Stimulated activated CD8-positive, alpha-beta memory T cell treated with anti-CD3 and anti-CD28 coated beads, Interleukin-4, amount 100 ng/mL, for 48 hours (primary cell): ENCODE results near the gene IMMP2L.

ENCODE experiments used
- DNase-seq: peaks from one replicate; pipeline ENCODE4 v3.0.0-alpha.2; 2020

The IMMP2L gene

GRCh38 chr7:111556977-111557376, 5.3 kb downstream of the IMMP2L start:
- DNase-seq, result no peak

- no peak for DNase-seq
Observed at GRCh38 chr7:111554086-111554485, 8.2 kb downstream of the IMMP2L start.

GRCh38 chr7:111541067-111541466, 21.2 kb downstream of the IMMP2L start:
- no peak for DNase-seq

- no peak for DNase-seq
Observed at GRCh38 chr7:111540199-111540815, 22.0 kb downstream of the IMMP2L start.

GRCh38 chr7:111537134-111537533, 25.2 kb downstream of the IMMP2L start:
- DNase-seq, result no peak

DNA sequence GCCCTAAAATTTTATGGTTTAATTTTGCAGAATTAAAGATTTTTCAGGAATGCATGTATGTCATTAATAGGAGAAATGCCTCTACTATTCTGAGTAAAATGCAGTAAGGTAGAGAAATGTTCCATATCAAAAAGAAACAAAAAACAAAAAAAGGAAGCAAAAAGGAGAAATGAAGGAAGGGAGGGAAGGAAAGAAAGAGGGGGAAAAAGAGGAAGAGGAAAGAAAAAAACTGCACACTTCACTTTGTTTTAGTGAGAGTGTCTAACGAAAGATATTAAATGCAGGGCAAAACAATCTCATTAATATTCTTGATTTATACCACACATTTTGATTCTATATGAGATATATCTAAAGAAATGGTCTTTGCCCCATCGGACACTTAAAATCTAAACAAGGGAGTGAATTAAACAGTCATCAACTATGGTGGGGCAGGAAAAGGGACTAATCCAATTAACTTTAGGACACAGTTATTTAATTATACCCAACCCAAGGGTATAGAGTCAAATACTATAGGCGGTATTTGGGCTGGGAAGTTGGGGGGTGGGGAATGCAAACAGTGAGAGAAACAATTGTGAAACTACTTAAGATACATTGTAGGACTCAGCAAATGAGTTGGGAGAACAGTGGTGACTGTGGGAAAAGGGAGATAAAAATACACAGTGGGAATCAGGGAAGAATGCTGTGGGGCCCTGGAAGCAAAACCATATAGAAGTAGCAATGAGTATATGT, 27.0 kb downstream of the IMMP2L start:
- DNase-seq, result no peak

DNA sequence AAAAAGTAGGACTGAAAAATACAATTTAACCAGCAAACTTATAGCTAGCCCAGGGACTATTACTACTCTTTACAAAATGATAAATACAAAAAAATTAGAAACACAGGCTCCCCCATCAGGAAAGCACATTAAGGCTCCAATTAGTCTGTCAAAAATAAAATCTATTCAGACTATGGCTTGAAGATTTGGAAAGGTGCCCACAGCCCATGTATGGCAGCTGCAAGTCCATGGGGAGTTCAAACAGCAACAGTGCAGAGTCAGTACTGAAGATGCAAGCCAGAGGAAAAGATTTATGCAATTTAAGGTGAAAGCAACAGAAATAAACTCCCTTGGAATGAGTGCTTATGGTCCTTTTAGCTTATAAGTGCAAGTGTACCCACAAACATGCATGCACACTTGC, 29.7 kb downstream of the IMMP2L start:
- DNase-seq, result no peak

DNA sequence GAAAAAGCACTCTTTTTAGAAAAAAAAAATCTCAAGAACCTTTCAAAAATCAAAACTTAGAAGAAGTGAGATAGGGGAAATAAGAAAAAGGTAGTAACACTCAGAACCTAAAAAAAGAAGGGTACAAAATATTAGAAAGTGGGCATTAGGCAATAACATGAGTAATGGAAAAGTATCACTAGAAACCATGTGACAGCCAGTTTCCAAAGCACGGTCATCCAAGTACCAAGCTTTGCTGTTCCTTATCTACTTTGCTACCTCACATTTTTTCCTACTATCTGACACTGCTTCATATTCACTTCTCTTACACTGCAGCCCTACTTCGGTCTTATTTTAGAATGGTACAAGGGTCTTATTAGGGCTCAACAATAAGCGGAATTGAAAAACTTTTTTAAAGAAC, 30.3 kb downstream of the IMMP2L start:
- DNase-seq, result no peak

DNA sequence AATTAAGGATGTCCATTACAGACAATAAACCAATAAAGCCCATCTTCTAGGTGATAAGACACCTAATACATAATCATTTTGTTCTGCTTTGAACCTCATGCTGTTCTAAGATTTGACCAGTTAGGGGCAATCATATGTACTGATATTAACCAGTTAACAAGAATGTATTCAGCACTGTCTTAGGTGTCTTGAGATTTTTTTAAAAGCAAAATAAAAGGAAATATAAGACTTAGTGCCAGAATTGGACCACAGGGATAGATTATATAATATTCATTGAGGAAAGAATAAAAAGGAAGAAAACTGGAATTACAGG, 32.0 kb downstream of the IMMP2L start:
- DNase-seq, result no peak

GRCh38 chr7:111529507-111530355, 32.6 kb downstream of the IMMP2L start:
- DNase-seq, result no peak

DNA sequence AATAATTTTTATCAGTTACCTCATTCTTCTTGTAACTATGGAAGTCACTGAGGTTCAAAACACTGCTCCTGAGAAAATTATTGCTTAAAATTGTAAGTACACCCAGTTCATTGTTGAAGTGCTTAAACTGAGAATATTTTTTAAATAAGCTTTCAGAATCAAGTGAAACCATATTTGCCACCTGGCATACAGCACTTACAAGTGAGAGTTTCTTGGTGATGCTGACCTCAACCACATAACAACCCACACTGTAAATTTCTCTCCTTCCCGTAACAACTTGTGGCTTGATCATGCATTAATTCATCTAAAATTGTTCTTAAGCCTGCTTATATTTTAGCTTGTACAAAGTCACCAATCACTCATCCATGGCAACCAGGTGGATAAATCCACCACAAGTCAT, 34.0 kb downstream of the IMMP2L start:
- DNase-seq, result no peak

- DNase-seq, result no peak
Observed at GRCh38 chr7:111527545-111527944, 34.7 kb downstream of the IMMP2L start.

DNA sequence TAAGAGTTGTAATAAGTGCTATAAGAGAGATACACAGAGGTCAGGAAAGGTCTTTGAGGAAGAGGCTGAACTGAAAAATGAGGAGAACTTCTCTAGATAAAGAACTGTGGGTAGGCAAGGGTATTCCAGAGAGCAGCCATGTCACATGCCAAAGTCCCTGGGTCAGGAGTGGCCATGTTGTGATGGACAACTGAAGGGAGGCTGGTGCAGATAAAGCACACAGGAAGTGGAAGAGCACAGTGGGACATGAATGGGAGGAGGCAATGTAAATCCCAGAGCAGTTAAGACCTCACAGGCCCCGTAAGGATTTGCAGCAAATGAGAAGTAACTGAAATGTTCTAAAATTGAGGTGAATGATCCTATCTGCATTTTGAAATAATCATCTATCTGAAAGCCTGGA, 37.2 kb downstream of the IMMP2L start:
- DNase-seq, result no peak

DNA sequence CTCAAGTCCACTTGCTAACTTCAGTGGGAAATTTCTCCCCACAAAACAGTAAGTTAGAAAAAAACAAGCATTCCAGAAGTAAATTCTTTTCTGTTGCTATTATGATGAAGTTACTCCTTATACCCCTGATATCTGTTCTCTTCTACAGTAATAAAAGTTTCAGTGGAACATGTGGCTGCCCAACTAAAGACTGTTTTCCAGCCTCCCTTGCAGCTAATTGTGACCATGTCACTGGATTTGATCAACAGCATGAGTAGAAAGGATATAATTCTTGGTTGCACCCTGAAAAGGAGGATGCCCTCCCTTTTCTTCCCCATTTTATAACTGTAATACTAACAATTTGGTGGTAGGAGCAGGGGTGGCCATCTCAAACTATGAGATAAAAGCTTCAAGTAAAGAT, 40.6 kb downstream of the IMMP2L start:
- no peak for DNase-seq

DNA sequence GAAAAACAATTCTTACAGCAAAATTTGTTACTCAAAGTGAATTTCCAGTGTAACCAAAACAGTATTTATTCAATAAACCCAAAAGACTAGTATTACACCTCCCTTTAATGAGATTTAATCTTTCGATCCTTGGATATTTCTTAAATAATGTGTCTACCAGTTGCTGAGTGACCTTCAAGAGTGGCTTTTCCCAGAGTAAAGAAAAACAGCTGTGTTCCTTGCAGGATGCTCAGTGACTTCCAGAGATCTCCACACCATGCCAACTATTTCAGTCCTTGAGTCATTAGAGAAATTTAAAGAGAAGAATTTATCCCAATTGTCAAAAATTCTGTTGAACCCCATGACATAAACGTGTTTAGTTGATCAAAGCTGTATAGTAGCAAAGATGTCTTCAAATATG, 44.0 kb downstream of the IMMP2L start:
- no peak for DNase-seq

DNA sequence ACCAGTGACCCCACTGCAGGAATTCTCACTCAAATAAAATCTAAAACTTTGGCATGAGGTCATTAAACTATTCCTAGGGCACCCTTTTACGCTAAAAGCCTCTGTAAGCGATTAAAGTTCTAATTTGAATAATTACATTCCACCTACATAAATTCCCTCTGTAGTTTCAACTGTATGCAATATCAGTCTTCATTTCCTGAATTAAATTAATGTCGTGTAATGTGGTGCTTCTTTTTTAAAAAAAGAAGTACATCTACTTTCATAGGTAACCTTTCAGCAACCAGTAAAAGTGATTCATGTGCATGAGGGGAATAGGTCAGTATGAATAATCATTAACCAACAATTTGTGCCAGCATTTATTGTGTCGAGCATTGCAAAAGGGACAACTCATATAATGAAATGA, 44.7 kb downstream of the IMMP2L start:
- DNase-seq, result no peak

- no peak for DNase-seq
Observed at GRCh38 chr7:111516612-111517011, 45.7 kb downstream of the IMMP2L start.

- no peak for DNase-seq
Observed at GRCh38 chr7:111513566-111513965, 48.7 kb downstream of the IMMP2L start.

GRCh38 chr7:111511845-111512244, 50.4 kb downstream of the IMMP2L start:
- DNase-seq, result no peak

DNA sequence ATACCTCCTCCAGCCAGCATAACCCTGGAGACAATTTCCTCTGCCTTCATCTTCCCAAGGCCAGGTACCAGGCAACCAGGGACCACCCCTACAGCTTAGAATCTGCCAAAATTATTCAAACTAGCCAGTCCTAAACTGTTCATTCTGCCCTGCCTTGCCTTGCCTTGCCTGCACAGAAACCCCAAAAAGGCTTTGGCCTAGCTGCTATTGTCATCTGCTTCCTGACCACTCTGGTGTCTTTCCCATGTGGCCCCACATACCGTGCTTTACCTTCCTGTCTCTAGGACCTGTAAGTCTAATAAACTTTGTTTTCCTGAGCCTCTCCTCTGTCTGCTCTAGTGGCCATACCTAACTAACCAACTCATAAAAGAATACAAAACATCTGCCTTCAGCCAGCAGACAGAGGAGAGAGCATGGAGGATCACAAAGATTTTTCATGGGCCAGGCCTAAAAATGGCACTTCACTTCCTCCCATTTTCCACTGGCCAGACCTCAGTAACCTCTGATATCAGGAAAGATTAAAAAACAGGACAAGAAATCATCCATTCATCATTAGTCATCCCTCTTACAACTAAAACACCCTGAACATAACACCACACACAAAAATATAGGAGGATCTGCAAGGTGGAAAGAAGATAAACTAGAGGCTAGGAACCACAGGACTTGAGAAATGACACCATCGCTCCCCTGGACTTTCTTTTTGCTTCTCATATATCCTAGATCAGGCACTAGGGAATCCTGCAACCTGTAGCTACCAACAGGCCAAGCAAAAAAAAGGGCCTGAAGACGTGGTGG, 51.5 kb downstream of the IMMP2L start:
- DNase-seq, result no peak

- DNase-seq, result no peak
Observed at GRCh38 chr7:111510062-111510461, 52.2 kb downstream of the IMMP2L start.

GRCh38 chr7:111509288-111509687, 53.0 kb downstream of the IMMP2L start:
- DNase-seq, result no peak

DNA sequence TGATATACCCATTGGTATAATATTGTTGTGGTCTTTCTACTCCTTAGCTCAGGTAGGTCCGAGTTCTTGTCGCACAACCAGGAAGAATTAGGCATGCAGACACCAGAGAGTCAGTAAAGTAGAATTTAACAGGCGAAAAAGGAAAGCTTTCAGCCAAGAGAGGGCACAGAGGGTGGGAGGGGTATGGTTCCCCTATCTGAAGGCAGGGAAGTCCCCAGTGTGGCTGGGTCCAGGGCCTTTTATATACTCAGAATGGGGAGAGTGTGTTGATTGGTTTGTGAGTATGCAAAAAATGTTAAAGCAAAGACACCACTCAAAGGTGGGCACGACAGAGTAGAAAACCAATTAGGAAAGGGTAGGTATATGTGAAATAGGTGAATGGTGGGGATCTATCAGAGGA, 53.9 kb downstream of the IMMP2L start:
- DNase-seq, result no peak
